CD4-positive, alpha-beta T cell treated with Interleukin-6 for 4 hours (primary cell): ENCODE results near the gene TBX21.
"Not testable (repeated sequence)": the region's sequence is repeated elsewhere in the genome, so short reads cannot be mapped to it uniquely, and the experiment has no call there.

Source experiments
- DNase-seq: peaks from one replicate; pipeline ENCODE4 v3.0.0-alpha.2; 2020; ENCODE audit warnings: mixed read lengths

Gene TBX21

GRCh38 chr17:47732399-47733046 lies 513 bp upstream of the TBX21 start:
- no peak for DNase-seq

GRCh38 chr17:47733674-47734410 lies 806 bp downstream of the TBX21 start:
- DNase-seq, result peak; percentile 33

- no peak for DNase-seq
Measured at GRCh38 chr17:47735139-47735464, 2.1 kb downstream of the TBX21 start.

DNA sequence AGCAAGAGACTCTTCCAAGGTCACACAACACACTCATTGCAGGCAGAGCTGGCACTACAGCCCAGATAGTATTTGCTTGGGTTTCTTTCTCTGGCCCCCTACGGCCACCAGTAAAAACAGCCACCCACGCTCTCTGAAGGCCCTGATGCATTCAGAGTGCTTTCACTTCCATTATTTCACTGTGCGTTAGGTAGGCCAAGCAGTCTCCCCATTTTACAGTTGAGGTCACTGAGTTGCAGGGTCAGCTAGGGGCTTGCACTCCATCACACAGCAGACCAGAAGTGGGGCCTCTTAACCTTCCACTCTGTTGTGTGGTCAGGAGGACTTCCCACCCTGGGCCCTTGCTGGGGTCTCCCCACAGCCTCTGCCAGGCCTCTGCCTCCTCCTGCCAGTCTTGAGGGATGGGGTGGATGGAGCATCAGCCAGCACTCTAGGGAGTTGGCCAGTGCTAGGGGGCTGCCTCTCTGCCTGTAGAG lies 2.5 kb downstream of the TBX21 start:
- no peak for DNase-seq

- no peak for DNase-seq
Measured at GRCh38 chr17:47736501-47737495, 3.8 kb downstream of the TBX21 start.

GRCh38 chr17:47738178-47738577 lies 5.1 kb downstream of the TBX21 start:
- DNase-seq, result no peak

GRCh38 chr17:47739150-47739549 lies 6.1 kb downstream of the TBX21 start:
- DNase-seq, result no peak

DNA sequence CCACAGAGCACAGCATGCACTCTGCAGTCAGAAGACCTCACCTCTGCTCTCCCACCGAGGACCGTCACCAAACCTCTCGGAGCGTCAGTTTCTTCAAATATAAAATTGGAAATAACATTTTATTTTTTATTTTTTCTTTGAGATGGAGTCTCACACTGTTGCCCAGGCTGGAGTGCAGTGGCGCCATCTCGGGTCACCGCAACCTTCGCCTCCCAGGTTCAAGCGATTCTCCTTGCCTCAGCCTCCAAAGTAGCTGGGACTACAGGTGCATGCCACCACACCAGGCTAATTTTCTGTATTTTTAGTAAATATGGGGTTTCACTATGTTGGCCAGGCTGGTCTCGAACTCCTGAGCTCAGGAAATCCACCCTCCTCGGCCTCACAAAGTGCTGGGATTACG lies 6.9 kb downstream of the TBX21 start:
- not testable (repeated sequence) for DNase-seq

DNA sequence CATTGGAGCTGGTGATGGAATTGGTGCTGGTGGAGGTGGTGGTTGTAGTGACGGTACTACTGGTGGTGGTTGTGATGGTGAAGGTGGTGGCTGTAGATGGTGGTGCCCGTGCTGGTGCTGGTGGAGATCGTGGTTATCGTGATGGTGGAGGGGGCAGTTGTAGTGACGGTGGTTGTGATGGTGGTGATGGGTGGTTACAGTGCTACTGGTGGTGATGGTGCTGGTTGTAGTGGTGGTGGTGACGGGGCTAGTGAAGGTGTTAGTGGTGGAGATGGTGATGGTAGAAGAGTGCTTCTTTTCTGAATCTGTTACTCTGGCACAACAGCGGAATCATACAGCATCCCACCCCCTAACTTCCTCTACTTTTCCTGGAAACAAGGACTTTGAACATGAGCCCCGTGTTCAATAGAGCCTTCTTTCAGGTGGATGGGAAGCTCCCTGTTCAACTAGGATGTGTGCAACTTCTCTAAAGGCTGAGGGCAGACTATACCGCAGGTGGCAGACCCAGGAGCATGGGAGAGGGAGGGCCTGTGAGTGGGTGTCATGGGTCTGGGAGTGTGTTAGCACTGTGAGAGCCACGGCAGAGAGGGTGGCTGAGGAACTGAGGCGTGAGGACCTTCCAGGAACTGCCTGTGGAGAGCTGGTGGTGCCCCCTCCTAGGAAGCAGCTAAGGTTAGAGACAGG lies 8.2 kb downstream of the TBX21 start:
- no peak for DNase-seq

DNA sequence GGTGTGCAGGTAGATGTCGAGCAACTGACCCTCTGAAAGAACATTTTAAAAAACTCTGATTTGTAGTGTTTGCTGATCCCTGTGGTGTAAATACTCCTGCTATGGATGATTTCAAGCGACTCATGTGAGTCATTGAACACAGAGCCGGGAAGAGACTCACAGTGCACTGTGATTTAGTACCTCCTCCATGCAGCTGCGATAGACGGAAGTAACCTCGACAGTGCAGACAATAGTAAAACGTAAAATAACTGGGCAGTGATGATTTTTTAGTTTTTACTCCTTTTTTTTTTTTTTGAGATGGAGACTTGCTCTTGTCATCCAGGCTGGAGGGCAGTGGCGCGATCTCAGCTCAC lies 8.7 kb downstream of the TBX21 start:
- no peak for DNase-seq

GRCh38 chr17:47742319-47743181 lies 9.5 kb downstream of the TBX21 start:
- DNase-seq, result peak; percentile 70

- no peak for DNase-seq
Measured at GRCh38 chr17:47744168-47745036, 11.4 kb downstream of the TBX21 start.

GRCh38 chr17:47745037-47745380 lies 12.0 kb downstream of the TBX21 start:
- DNase-seq, result no peak

- DNase-seq, result no peak
Measured at GRCh38 chr17:47751471-47751870, 18.4 kb downstream of the TBX21 start.

- DNase-seq, result no peak
Measured at GRCh38 chr17:47757386-47757785, 24.4 kb downstream of the TBX21 start.

DNA sequence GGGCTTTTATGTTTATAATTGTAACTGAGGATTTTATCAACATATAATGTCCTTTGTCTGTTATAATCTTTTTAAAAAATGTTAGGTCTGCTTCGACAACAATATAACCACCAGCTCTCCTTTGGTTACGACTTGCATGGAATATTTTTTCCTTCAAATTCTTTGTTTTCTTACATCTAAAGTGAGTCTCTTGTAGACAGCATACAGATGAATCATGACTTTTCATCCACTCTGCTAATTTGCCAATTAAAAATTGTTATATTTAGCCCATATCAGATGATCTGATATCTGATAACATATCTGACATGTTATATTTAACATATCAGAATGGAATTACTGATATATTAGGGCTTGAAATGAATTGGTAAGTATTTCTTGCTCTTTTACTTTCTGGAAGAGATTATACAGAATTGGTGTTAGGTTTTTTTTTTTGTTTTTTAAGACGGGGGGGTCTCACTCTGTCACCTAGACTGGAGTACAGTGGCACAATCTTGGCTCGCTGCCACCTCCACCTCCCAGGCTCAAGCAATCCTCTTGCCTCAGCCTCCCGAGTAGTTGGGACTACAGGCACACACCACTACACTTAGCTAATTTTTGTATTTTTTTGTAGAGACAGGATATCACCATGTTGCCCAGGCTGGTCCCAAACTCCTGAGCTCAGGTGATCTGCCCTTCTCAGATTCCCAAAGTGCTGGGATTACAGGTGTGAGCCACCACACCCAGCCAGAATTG lies 27.5 kb downstream of the TBX21 start:
- no peak for DNase-seq

DNA sequence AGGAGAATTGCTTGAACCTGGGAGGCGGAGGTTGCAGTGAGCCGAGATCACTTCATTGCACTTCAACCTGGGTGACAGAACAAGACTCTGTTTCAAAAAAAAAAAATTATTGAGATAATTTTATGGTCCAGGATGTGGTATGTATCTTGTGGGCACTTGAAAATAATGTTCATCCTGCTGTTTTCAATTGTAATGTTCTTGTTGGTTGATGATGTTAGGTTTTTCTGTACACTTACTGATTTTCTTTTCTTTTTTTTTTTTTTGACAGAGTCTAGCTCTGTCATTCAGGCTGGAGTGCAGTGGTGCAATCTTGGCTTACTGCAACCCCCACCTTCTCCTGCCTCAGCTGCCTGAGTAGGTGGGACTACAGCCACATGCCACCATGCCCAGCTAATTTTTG lies 29.7 kb downstream of the TBX21 start:
- no peak for DNase-seq

GRCh38 chr17:47763913-47764582 lies 31.0 kb downstream of the TBX21 start:
- DNase-seq, result no peak

- DNase-seq, result not testable (repeated sequence)
Measured at GRCh38 chr17:47773649-47774048, 40.6 kb downstream of the TBX21 start.

DNA sequence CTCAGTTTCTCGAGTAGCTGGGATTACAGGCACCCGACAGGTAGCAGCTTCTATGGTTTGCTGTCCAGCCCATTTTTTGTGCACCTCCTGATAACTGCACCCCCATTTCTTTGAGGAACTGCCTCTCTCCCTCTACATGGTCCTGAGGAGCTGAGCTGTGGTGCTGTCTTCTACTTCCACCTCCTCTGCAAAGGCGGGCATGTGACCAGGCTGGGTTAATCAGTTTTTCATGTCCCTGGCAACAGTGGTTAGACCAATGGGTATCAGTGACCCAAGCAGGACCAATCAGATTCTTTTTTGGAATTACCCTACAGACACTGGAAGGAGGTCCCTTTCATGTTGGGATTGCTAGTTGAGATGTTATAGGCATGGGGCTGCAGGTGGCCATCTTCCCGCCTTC lies 41.3 kb downstream of the TBX21 start:
- no peak for DNase-seq
